OCI-LY7 (cell line): ENCODE results near the gene ARL14EP. TPM values are rescaled to one million over a fixed set of nuclear protein-coding genes. Genes with fewer than 3 reads are reported as not detected.

Experiments
- BruUV-seq: library from RNA; stranded (reverse); fragments of 400-500 nt; replicated peaks from 2 replicates; lab custom pipeline; 2021; lab: Mats Ljungman, UMichigan
- CTCF ChIA-PET: fragments of 300-600 bp; sonication (Branson Sonifier 250); formaldehyde crosslinking; loops from one replicate; lab custom pipeline; 2022; ENCODE audit warnings: antibody characterized with exemption; ENCODE audit not compliant: unreplicated experiment; lab: Charles Lee
- POLR2A ChIA-PET: fragments of 300-600 bp; sonication (Branson Sonifier 250); formaldehyde crosslinking; loops from one replicate; lab custom pipeline; 2022; ENCODE audit warnings: antibody characterized with exemption; lab: Charles Lee
- DNase-seq: peaks from one replicate; pipeline ENCODE4 v3.0.0-alpha.2; 2015; ENCODE audit warnings: low spot score
- H2AFZ ChIP-seq: fragments of 200-600 bp; sonication (generic), shearing (Covaris generic); 2 replicates; pipeline ENCODE4 v1.6.1; 2014; ENCODE audit warnings: mild to moderate bottlenecking, antibody characterized with exemption, low read length, moderate library complexity
- H3K27ac ChIP-seq: fragments of 200-600 bp; sonication (generic); 2 replicates; pipeline ENCODE4 v1.5.1; 2014; ENCODE audit warnings: mixed run types, low read depth, mild to moderate bottlenecking, moderate library complexity, low read length, inconsistent platforms; ENCODE audit not compliant: poor library complexity, severe bottlenecking
- H3K36me3 ChIP-seq: fragments of 200-600 bp; sonication (generic); 2 replicates; pipeline ENCODE4 v1.6.1; 2014; ENCODE audit warnings: mild to moderate bottlenecking, antibody characterized with exemption, low read length, moderate library complexity, mixed read lengths; ENCODE audit not compliant: insufficient read depth
- H3K4me1 ChIP-seq: fragments of 200-600 bp; sonication (generic); 2 replicates; pipeline ENCODE4 v1.5.1; 2014; ENCODE audit warnings: mild to moderate bottlenecking, low read length; ENCODE audit not compliant: insufficient read depth, poor library complexity, severe bottlenecking
- H3K4me2 ChIP-seq: fragments of 200-600 bp; sonication (generic); 2 replicates; pipeline ENCODE4 v1.6.1; 2014; ENCODE audit warnings: mild to moderate bottlenecking, low read length
- H3K4me3 ChIP-seq: fragments of 200-600 bp; sonication (generic); 2 replicates; pipeline ENCODE4 v1.5.1; 2014; ENCODE audit warnings: mild to moderate bottlenecking, low read depth, low read length; ENCODE audit not compliant: poor library complexity, severe bottlenecking
- H3K79me2 ChIP-seq: fragments of 200-600 bp; sonication (generic); 2 replicates; pipeline ENCODE4 v1.6.1; 2016; ENCODE audit warnings: low read depth, mild to moderate bottlenecking, low read length, moderate library complexity, mixed read lengths; ENCODE audit not compliant: insufficient read depth
- H3K9me2 ChIP-seq: fragments of 200-600 bp; sonication (generic); 2 replicates; pipeline ENCODE4 v1.6.1; 2016; ENCODE audit warnings: mild to moderate bottlenecking, low read length, mixed read lengths; ENCODE audit not compliant: insufficient read depth
- H3K9me3 ChIP-seq: fragments of 200-600 bp; sonication (generic); 2 replicates; pipeline ENCODE4 v1.6.1; 2014; ENCODE audit warnings: mild to moderate bottlenecking, mixed run types, low read length, mixed read lengths
- H4K20me1 ChIP-seq: fragments of 200-600 bp; sonication (generic); 2 replicates; pipeline ENCODE4 v1.6.1; 2014; ENCODE audit warnings: mild to moderate bottlenecking, antibody characterized with exemption, low read length, moderate library complexity, mixed read lengths; ENCODE audit not compliant: insufficient read depth
- EZH2phosphoT487 ChIP-seq: fragments of 200-600 bp; sonication (generic); IDR thresholded peaks from 2 replicates; pipeline ENCODE4 v1.6.1; 2018; ENCODE audit warnings: low read depth, borderline replicate concordance, mild to moderate bottlenecking, mixed run types, antibody characterized with exemption, low read length, moderate library complexity, mixed read lengths
- intact Hi-C: fragments of 100-400 bp; cut with micrococcal nuclease; formaldehyde crosslinking; loops from one replicate; pipeline ENCODE4 v1.10.0; 2022; ENCODE audit not compliant: unreplicated experiment
- total RNA-seq, 2 experiments: library from RNA; depleted of rRNA in 1 of 2; stranded (reverse); fragments of >200 nt in 1 of 2; shearing (Covaris generic) in 1 of 2; gene quantifications; 2 replicates each; pipeline ENCODE4 v1.2.3, GENCODE V29; 2014 to 2022
- TF ChIP-seq, protein P1 (sequence below): fragments of 200-600 bp; sonication (generic); conservative IDR thresholded peaks from 2 replicates; pipeline ENCODE4 v1.5.1; 2014; ENCODE audit warnings: mild to moderate bottlenecking, antibody characterized with exemption, low read length, moderate library complexity, mixed read lengths

The ARL14EP gene
- total RNA-seq, 2 experiments from 2014 or later, result 37.8 to 51.5 TPM

DNA sequence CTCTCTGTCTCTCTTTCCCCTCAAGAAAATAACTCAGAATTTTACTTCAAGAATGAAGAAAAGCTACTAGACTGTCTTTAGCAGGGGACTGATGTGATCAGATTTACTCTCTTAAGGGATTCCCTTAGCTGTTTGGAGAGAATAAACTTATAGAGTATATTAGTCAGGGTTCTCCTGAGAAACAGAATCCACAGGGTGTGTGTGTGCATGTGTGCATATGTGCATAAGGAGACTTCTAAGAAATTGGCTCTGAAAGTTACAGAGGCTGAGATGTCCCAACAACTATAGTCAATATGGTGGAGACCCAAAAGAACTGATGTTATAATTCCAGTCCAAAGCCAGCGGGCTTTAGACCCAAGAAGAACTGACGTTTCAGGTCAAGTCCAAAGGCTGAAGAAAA, 43.1 kb upstream of the ARL14EP start:
- H3K4me3 ChIP-seq, result no peak overlapping the region
- H3K4me1 ChIP-seq, result peaks cover 7% of the 10 kb centered on the region
- no peaks in the 10 kb centered on the region for H3K9me2 ChIP-seq
- no peak for TF ChIP-seq EZH2phosphoT487
- CTCF ChIA-PET, result no interaction called here
- BruUV-seq, result no TSS peak
- no peak for DNase-seq
- intact Hi-C loops, result no loop called here
- POLR2A ChIA-PET, result interaction anchor here (0.6 to 0.7 kb wide), 3 partner anchors 26 to 609 kb away, joined by 3 to 8 read pairs (median 3); no protein-coding TSS in a partner anchor
- no peaks in the 10 kb centered on the region for H3K79me2 ChIP-seq
- no peaks in the 10 kb centered on the region for H4K20me1 ChIP-seq
- H2AFZ ChIP-seq, result no peak overlapping the region
- H3K4me2 ChIP-seq, result no peak overlapping the region
- no peak overlapping the region for H3K27ac ChIP-seq
- no peaks in the 10 kb centered on the region for H3K9me3 ChIP-seq
- H3K36me3 ChIP-seq, result no peaks in the 10 kb centered on the region

DNA sequence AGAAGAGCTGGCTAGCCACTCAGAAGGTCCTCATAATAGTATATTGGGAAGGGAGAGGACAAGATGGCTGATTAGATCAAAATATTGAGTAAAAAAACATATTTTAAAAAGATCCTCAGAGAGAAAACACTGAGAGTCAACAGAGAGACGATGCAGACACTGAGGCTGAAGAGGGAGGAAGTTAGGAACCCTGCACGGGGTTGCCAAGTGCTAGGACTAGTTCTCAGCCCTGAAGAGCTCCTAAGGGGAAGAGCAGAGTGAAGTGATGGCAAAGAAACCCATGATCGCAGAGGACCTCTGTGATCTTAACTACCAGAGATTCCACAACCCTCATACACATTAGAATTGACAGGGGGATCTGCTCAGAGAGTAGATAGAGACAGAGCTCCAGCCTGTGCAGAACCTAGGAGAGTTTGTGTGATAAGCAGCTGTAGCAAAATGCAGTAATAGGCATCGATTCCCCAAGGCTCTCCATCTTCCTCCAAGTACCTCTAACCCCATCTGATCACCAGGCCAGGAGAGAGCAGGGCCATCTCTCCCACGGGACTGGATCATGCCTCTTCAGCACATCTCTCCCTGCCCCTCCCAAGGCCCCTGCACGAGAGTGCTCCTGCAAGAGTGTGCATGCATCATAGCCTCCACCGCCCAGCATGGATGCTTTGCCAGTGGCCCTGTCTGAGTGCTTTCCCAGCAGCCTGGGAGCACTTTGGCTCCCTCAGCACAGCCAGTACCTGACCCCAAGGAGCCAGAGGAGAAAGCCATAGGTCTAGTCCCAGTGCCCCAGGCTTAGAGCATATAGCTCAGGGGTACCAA, 41.2 kb upstream of the ARL14EP start:
- BruUV-seq, result no TSS peak
- Histone ChIP-seq H3K4me3 (no peak overlapping the region), H4K20me1 (no peaks in the 10 kb centered on the region), H3K9me2 (no peaks in the 10 kb centered on the region), H3K9me3 (no peaks in the 10 kb centered on the region), H3K36me3 (no peaks in the 10 kb centered on the region), H3K4me1 (peaks cover 7% of the 10 kb centered on the region), H3K79me2 (no peaks in the 10 kb centered on the region), H3K27ac (no peak overlapping the region), H2AFZ (no peak overlapping the region), H3K4me2 (no peak overlapping the region)
- DNase-seq, result no peak
- CTCF ChIA-PET, result no interaction called here
- TF ChIP-seq, protein P1, sequence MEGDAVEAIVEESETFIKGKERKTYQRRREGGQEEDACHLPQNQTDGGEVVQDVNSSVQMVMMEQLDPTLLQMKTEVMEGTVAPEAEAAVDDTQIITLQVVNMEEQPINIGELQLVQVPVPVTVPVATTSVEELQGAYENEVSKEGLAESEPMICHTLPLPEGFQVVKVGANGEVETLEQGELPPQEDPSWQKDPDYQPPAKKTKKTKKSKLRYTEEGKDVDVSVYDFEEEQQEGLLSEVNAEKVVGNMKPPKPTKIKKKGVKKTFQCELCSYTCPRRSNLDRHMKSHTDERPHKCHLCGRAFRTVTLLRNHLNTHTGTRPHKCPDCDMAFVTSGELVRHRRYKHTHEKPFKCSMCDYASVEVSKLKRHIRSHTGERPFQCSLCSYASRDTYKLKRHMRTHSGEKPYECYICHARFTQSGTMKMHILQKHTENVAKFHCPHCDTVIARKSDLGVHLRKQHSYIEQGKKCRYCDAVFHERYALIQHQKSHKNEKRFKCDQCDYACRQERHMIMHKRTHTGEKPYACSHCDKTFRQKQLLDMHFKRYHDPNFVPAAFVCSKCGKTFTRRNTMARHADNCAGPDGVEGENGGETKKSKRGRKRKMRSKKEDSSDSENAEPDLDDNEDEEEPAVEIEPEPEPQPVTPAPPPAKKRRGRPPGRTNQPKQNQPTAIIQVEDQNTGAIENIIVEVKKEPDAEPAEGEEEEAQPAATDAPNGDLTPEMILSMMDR, result no peak
- no peak for TF ChIP-seq EZH2phosphoT487
- intact Hi-C loops, result no loop called here
- POLR2A ChIA-PET, result interaction anchor here (0.9 to 1.1 kb wide), 2 partner anchors 11 to 60 kb away, joined by 3 read pairs; no protein-coding TSS in a partner anchor

DNA sequence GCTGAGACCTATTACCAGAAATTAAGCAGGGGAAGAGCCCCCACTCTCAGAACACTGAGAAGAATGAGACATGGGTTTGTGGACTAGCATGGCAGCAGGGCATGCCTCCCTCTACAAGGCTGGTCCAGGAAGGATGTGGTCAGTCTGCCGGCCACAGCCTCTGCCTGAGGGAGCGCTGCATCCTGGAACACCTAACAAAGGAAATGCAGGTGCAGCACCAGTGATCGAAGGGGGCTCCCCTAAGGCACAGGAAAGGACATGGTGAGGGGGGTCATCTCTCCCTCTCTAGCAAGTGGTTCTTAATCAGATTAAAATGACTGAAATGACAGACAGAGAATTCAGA, 40.6 kb upstream of the ARL14EP start:
- TF ChIP-seq, protein P1, result no peak
- TF ChIP-seq EZH2phosphoT487, result no peak
- H3K9me2 ChIP-seq, result no peaks in the 10 kb centered on the region
- peaks cover 7% of the 10 kb centered on the region for H3K4me1 ChIP-seq
- no peaks in the 10 kb centered on the region for H3K79me2 ChIP-seq
- no peak overlapping the region for H3K4me3 ChIP-seq
- intact Hi-C loops, result no loop called here
- no peak overlapping the region for H3K27ac ChIP-seq
- H2AFZ ChIP-seq, result no peak overlapping the region
- no peaks in the 10 kb centered on the region for H3K9me3 ChIP-seq
- no peaks in the 10 kb centered on the region for H3K36me3 ChIP-seq
- BruUV-seq, result no TSS peak
- ChIA-PET CTCF (no interaction called here), POLR2A (no interaction called here)
- DNase-seq, result peak; percentile 17
- no peak overlapping the region for H3K4me2 ChIP-seq
- no peaks in the 10 kb centered on the region for H4K20me1 ChIP-seq
